Panc1 (cell line): ENCODE results near the gene STK24. TPM values are rescaled to one million over a fixed set of nuclear protein-coding genes. Genes with fewer than 3 reads are reported as not detected.

Experiments used
- ATAC-seq: fragments of 200-7000 bp; cut with Tn5 transposase; 2 replicates; pipeline ENCODE4 v1.9.1; 2020; ENCODE audit warnings: mild to moderate bottlenecking, moderate library complexity
- BruUV-seq: library from RNA; stranded (reverse); fragments of 400-500 nt; replicated peaks from 2 replicates; lab custom pipeline; 2021; lab: Mats Ljungman, UMichigan
- CTCF ChIA-PET: fragments of 300-600 bp; sonication (Branson Sonifier 250); formaldehyde crosslinking; loops from one replicate; lab custom pipeline; 2022; ENCODE audit warnings: antibody characterized with exemption; lab: Charles Lee
- POLR2A ChIA-PET: fragments of 300-600 bp; sonication (Branson Sonifier 250); formaldehyde crosslinking; loops from one replicate; lab custom pipeline; 2022; ENCODE audit warnings: antibody characterized with exemption; lab: Charles Lee
- DNase-seq: peaks from one replicate; pipeline ENCODE4 v3.0.0-alpha.2; 2010; ENCODE audit warnings: low read depth, low spot score
- H3K27ac ChIP-seq: 2 replicates; pipeline ENCODE4 v1.5.1; 2011; ENCODE audit warnings: mild to moderate bottlenecking, low read length, inconsistent platforms
- H3K27me3 ChIP-seq: fragments of 200-500 bp; sonication (Bioruptor generic); 2 replicates; pipeline ENCODE4 v1.6.0; 2014; ENCODE audit warnings: low read length, inconsistent platforms; ENCODE audit not compliant: control insufficient read depth, insufficient read depth
- H3K36me3 ChIP-seq: fragments of 200-500 bp; sonication (Bioruptor generic); 2 replicates; pipeline ENCODE4 v1.5.1; 2014; ENCODE audit warnings: inconsistent platforms, mild to moderate bottlenecking, low read length, moderate library complexity; ENCODE audit not compliant: control insufficient read depth, insufficient read depth
- H3K4me1 ChIP-seq: 2 replicates; pipeline ENCODE4 v1.5.1; 2011; ENCODE audit warnings: inconsistent platforms, mild to moderate bottlenecking, low read length, moderate library complexity; ENCODE audit not compliant: control insufficient read depth, insufficient read depth
- H3K4me3 ChIP-seq, 2 experiments: 2 replicates each; pipeline ENCODE4 v1.5.1; 2011 to 2012; ENCODE audit warnings: low read depth in 2 of 2, low read length in 2 of 2, mild to moderate bottlenecking in 2 of 2, inconsistent platforms in 1 of 2, moderate library complexity in 1 of 2
- H3K9me3 ChIP-seq: fragments of 200-500 bp; sonication (Bioruptor generic); 2 replicates; pipeline ENCODE4 v1.5.1; 2014; ENCODE audit warnings: low read depth, mild to moderate bottlenecking, inconsistent platforms, low read length, moderate library complexity; ENCODE audit not compliant: control insufficient read depth, insufficient read depth
- POLR2AphosphoS5 ChIP-seq: IDR thresholded peaks from 2 replicates; pipeline ENCODE4 v1.6.1; 2012; ENCODE audit warnings: mild to moderate bottlenecking, low read depth, low read length, moderate library complexity
- SIN3A ChIP-seq: IDR thresholded peaks from 2 replicates; pipeline ENCODE4 v1.6.1; 2012; ENCODE audit warnings: low read depth, mild to moderate bottlenecking, low read length, moderate library complexity, borderline replicate concordance; ENCODE audit not compliant: insufficient read depth
- TCF7L2 ChIP-seq: IDR thresholded peaks from 2 replicates; pipeline ENCODE4 v1.6.1; 2011; ENCODE audit warnings: mild to moderate bottlenecking, low read depth, low read length, inconsistent platforms
- in situ Hi-C: cut with HindIII; loops from 2 replicates; pipeline ENCODE4 v1.10.0; 2016; ENCODE audit warnings: low sequenced_read_pairs, low pct_unique_long_range_greater_than_20kb
- intact Hi-C: fragments of 100-400 bp; cut with micrococcal nuclease; formaldehyde crosslinking; loops from one replicate; pipeline ENCODE4 v1.10.0; 2022; ENCODE audit not compliant: unreplicated experiment
- total RNA-seq: library from RNA; stranded (reverse); gene quantifications from one replicate; pipeline ENCODE4 v1.2.1, GENCODE V29; 2021; ENCODE audit not compliant: unreplicated experiment
- TF ChIP-seq, protein P1 (sequence below), 2 experiments: IDR thresholded peaks; 2 replicates each; pipeline ENCODE4 v1.6.1; 2011 to 2012; ENCODE audit warnings: low read depth in 2 of 2, control low read depth in 1 of 2, low read length in 1 of 2, mild to moderate bottlenecking in 1 of 2, moderate library complexity in 1 of 2; ENCODE audit not compliant: insufficient read depth in 1 of 2
- TF ChIP-seq, protein P2 (sequence below): fragments of 450-650 bp; IDR thresholded peaks from 2 replicates; pipeline ENCODE4 v1.5.1; 2017; ENCODE audit warnings: mild to moderate bottlenecking

Gene STK24
- total RNA-seq, 1 experiment from 2014 or later, result 57.3 TPM

DNA sequence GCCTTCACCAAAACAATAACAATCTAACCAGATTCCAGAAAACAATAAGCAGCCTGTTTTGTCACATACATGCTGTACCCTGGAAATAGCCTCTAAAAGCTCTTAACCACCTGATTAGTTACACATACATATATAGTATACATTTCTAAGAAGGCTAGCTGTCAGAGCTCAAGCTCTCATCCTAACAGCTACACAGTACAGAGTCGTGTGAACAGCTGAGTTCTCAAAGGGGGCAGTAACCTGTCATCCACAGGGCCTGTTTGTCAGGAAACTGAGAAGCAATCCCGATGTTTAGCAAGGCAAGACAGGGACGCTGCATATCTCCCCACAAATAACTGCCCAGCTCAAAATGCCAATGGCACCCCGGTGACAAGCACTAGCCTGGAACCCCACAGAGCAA, 56.9 kb downstream of the STK24 start:
- no peak overlapping the region for H3K27ac ChIP-seq
- no peaks in the 10 kb centered on the region for H3K27me3 ChIP-seq
- H3K4me1 ChIP-seq, result no peaks in the 10 kb centered on the region; the same call in none of the 2 replicates
- H3K4me3 ChIP-seq, result no peak overlapping the region
- in situ Hi-C loops (no loop called here), intact Hi-C loops (no loop called here)
- no peaks in the 10 kb centered on the region for H3K36me3 ChIP-seq
- BruUV-seq, result no TSS peak
- ChIA-PET POLR2A (no interaction called here), CTCF (no interaction called here)
- ATAC-seq (no peak), DNase-seq (no peak)
- TF ChIP-seq, protein P1, sequence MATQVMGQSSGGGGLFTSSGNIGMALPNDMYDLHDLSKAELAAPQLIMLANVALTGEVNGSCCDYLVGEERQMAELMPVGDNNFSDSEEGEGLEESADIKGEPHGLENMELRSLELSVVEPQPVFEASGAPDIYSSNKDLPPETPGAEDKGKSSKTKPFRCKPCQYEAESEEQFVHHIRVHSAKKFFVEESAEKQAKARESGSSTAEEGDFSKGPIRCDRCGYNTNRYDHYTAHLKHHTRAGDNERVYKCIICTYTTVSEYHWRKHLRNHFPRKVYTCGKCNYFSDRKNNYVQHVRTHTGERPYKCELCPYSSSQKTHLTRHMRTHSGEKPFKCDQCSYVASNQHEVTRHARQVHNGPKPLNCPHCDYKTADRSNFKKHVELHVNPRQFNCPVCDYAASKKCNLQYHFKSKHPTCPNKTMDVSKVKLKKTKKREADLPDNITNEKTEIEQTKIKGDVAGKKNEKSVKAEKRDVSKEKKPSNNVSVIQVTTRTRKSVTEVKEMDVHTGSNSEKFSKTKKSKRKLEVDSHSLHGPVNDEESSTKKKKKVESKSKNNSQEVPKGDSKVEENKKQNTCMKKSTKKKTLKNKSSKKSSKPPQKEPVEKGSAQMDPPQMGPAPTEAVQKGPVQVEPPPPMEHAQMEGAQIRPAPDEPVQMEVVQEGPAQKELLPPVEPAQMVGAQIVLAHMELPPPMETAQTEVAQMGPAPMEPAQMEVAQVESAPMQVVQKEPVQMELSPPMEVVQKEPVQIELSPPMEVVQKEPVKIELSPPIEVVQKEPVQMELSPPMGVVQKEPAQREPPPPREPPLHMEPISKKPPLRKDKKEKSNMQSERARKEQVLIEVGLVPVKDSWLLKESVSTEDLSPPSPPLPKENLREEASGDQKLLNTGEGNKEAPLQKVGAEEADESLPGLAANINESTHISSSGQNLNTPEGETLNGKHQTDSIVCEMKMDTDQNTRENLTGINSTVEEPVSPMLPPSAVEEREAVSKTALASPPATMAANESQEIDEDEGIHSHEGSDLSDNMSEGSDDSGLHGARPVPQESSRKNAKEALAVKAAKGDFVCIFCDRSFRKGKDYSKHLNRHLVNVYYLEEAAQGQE (IDR thresholded peaks at IDR 0.05; ENCODE audit: insufficient read depth in 1 of 2, low read depth in 2 of 2, low read length in 1 of 2), result no peak
- TF ChIP-seq, protein P2, sequence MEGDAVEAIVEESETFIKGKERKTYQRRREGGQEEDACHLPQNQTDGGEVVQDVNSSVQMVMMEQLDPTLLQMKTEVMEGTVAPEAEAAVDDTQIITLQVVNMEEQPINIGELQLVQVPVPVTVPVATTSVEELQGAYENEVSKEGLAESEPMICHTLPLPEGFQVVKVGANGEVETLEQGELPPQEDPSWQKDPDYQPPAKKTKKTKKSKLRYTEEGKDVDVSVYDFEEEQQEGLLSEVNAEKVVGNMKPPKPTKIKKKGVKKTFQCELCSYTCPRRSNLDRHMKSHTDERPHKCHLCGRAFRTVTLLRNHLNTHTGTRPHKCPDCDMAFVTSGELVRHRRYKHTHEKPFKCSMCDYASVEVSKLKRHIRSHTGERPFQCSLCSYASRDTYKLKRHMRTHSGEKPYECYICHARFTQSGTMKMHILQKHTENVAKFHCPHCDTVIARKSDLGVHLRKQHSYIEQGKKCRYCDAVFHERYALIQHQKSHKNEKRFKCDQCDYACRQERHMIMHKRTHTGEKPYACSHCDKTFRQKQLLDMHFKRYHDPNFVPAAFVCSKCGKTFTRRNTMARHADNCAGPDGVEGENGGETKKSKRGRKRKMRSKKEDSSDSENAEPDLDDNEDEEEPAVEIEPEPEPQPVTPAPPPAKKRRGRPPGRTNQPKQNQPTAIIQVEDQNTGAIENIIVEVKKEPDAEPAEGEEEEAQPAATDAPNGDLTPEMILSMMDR, result no peak
- TF ChIP-seq TCF7L2, result no peak
- TF ChIP-seq POLR2AphosphoS5, result no peak
- no peak for TF ChIP-seq SIN3A
- no peaks in the 10 kb centered on the region for H3K9me3 ChIP-seq

DNA sequence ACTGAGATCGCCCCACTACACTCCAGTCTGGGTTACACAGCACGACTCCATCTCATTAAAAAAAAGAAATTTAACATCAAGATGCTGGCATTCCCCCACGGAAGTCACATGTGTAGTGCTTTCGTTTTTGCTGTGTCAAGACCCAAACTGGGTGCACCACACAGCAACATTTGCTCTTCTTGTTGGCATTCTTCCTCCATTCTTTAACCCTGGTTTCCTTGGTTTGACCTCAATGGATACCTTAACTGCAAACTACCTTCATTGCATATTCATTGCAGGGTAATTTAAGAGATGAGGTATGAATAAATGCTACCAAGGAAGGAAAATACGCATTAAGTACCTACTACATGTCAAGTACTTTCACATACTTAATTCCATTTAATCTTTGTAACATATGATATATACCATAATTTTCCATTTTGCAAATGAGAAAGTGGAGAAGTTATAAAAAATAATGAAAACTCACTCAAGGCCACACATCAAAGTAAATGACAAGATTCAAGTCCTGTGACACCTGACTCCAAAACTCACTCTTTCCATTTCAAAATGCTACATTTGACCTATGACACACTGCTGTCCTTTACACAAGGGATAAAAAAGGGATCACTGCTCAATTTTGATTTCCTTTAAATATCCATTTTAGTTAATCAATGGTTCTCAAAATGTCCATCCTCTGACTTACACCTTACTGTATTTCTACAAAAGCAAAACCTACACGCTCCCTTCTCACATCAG, 59.2 kb downstream of the STK24 start:
- intact Hi-C loops, result no loop called here
- BruUV-seq, result no TSS peak
- no peaks in the 10 kb centered on the region for H3K27me3 ChIP-seq
- H3K4me1 ChIP-seq, result no peaks in the 10 kb centered on the region; the same call in none of the 2 replicates
- ChIA-PET POLR2A (no interaction called here), CTCF (no interaction called here)
- no peak overlapping the region for H3K4me3 ChIP-seq
- TF ChIP-seq POLR2AphosphoS5 (no peak), SIN3A (no peak), TCF7L2 (no peak)
- TF ChIP-seq, protein P2, result no peak
- TF ChIP-seq, protein P1 (IDR thresholded peaks at IDR 0.05; ENCODE audit: insufficient read depth in 1 of 2, low read depth in 2 of 2, low read length in 1 of 2), result no peak
- DNase-seq (no peak), ATAC-seq (no peak)
- H3K9me3 ChIP-seq, result no peaks in the 10 kb centered on the region
- no peak overlapping the region for H3K27ac ChIP-seq
- H3K36me3 ChIP-seq, result no peaks in the 10 kb centered on the region; the same call in 1 of the 2 replicates
- in situ Hi-C loops, result no loop called here
